Adipocyte (in vitro differentiated cells): Measurements from ENCODE around the gene ASPDH.

Experiments
- DNase-seq: peaks from one replicate; pipeline ENCODE4 v3.0.0-alpha.2; 2015; ENCODE audit warnings: low read depth
- H3K27me3 ChIP-seq: replicated peaks from 2 replicates; pipeline ENCODE4 v1.7.0; 2013; ENCODE audit warnings: mild to moderate bottlenecking, low read length, moderate library complexity; ENCODE audit not compliant: control insufficient read depth, insufficient read depth
- H3K36me3 ChIP-seq: 2 replicates; pipeline ENCODE4 v1.7.0; 2013; ENCODE audit warnings: low read length, mild to moderate bottlenecking, moderate library complexity; ENCODE audit not compliant: control insufficient read depth, insufficient read depth, severe bottlenecking
- H3K4me1 ChIP-seq: 2 replicates; pipeline ENCODE4 v1.7.0; 2013; ENCODE audit warnings: mild to moderate bottlenecking, low read length, moderate library complexity; ENCODE audit not compliant: control insufficient read depth, insufficient read depth
- H3K4me3 ChIP-seq: 2 replicates; pipeline ENCODE4 v1.7.0; 2013; ENCODE audit warnings: mild to moderate bottlenecking, low read length, moderate library complexity
- H3K9ac ChIP-seq: 2 replicates; pipeline ENCODE4 v1.7.0; 2013; ENCODE audit warnings: mild to moderate bottlenecking, low read length, moderate library complexity
- H3K9me3 ChIP-seq: 2 replicates; pipeline ENCODE4 v1.7.0; 2013; ENCODE audit warnings: mild to moderate bottlenecking, low read length, moderate library complexity; ENCODE audit not compliant: control insufficient read depth

ASPDH gene

DNA sequence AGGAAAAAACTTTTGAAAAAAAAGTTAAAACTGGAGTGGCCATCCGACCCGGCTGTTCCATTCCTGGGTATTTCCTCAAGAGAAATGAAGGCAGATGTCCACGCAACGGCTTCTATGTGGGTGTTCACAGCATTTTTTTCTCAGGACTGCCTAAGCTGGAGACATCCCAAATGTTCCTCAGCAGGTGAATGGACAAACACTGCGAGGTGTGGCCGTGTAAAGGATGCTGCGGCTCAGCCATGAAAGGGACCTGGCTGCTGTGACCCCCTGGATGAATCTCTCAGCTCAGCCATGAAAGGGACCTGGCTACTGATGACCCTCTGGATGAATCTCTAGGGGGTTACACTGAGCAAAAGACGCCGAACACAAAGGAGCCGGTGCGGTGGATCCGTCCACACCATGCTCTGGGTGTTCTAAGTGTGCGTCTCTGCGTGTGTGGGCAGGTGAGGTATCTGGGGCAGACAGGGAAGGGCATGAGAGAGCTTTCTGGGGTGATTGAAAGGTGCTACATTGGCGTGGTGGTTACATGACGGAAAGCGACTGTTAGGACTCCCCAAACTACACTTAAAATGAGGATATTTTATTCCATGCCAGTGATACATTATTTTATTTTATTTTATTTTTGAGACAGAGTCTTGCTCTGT lies 7.2 kb upstream of the ASPDH start:
- H3K4me3 ChIP-seq = no peak overlapping the region
- no peak for DNase-seq
- H3K36me3 ChIP-seq = no peaks in the 10 kb centered on the region
- no peak overlapping the region for H3K9ac ChIP-seq
- H3K27me3 ChIP-seq = peaks cover 5% of the 10 kb centered on the region
- H3K9me3 ChIP-seq = no peaks in the 10 kb centered on the region
- H3K4me1 ChIP-seq = no peaks in the 10 kb centered on the region

- no peaks in the 10 kb centered on the region for H3K9me3 ChIP-seq
- no peak for DNase-seq
- H3K9ac ChIP-seq = no peak overlapping the region
- peaks cover 2% of the 10 kb centered on the region for H3K27me3 ChIP-seq
- H3K4me3 ChIP-seq = no peak overlapping the region
- no peaks in the 10 kb centered on the region for H3K4me1 ChIP-seq
- H3K36me3 ChIP-seq = no peaks in the 10 kb centered on the region
Measured at GRCh38 chr19:50519006-50519575, 5.4 kb upstream of the ASPDH start.

DNA sequence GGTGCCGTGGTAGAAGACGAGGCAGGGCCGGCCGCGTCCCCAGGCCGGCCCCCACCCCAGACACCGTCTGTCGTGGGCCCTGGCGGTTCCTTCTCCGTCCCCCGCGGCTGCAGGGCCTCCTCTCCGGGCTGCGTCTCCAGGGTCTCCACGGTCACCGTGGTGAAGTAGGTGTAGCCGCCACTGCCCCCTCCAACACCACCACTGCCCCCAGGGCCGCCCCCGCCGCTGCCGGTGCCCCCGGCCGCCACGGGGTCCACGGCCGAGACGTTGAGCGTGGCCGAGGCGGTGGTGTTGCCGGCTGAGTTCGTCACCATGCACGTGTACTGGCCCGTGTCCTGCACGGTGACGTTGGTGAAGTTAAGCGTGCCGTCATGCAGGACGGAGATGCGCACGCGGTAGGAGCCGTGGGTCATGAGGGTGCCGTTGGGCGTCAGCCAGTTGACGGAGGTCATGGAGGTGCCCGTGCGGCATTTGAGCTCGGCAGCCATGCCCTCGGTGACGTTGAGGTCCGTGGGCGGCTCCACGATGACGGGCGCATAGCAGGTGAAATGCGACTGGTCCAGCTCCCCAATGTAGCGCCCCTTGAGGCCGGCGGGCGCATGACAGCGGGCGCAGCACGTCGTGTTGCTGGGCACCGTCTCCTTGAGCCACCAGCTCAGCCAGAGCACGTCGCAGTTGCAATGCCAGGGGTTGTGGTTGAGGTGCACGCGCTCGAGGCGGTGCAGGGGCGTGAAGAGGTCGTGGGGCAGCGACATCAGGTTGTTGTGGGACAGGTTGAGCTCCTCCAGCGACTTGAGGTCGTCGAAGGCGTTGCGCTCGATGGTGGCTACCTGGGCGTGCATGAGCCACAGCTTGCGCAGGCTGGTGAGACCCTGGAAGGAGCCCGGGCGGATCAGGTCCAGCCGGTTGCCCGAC lies 4.6 kb upstream of the ASPDH start:
- H3K9me3 ChIP-seq = no peaks in the 10 kb centered on the region

GRCh38 chr19:50517704-50518075 lies 4.0 kb upstream of the ASPDH start:
- Histone ChIP-seq H3K9ac (no peak overlapping the region), H3K4me1 (no peaks in the 10 kb centered on the region), H3K4me3 (no peak overlapping the region), H3K9me3 (no peaks in the 10 kb centered on the region), H3K36me3 (no peaks in the 10 kb centered on the region), H3K27me3 (peaks cover 2% of the 10 kb centered on the region)
- DNase-seq = no peak

More for the DNA sequence above, 4.6 kb upstream of the ASPDH start:
- H3K4me1 ChIP-seq = no peaks in the 10 kb centered on the region
- no peaks in the 10 kb centered on the region for H3K36me3 ChIP-seq
- H3K9ac ChIP-seq = no peak overlapping the region
- H3K4me3 ChIP-seq = no peak overlapping the region
- DNase-seq = no peak
- peaks cover 2% of the 10 kb centered on the region for H3K27me3 ChIP-seq

- no peaks in the 10 kb centered on the region for H3K9me3 ChIP-seq
- no peak overlapping the region for H3K4me3 ChIP-seq
Measured at GRCh38 chr19:50516964-50517703, 3.4 kb upstream of the ASPDH start.

DNA sequence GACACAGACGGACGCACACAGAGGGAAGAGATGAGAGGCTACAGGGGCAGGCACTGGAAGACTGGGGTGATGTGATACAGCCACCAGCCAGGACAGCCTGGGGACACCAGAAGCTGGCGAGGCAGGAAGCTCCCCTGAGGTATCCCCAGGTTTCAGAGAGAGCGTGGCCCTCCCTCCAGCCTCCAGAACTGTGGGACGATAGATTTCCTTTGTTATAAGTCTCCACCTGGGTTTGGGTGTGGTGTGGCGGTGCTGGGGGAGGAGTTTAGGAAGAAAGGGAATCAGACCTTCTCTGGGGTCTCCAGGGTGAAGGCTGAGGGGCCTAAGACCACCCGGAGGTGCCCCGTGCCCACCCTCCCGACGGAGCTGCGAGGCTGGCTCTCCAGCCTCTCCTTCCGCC lies 2.7 kb upstream of the ASPDH start:
- Histone ChIP-seq H3K9ac (no peak overlapping the region), H3K9me3 (no peaks in the 10 kb centered on the region), H3K4me1 (no peaks in the 10 kb centered on the region), H3K36me3 (no peaks in the 10 kb centered on the region), H3K27me3 (peaks cover 2% of the 10 kb centered on the region), H3K4me3 (no peak overlapping the region)
- DNase-seq = no peak

More at GRCh38 chr19:50516964-50517703, 3.4 kb upstream of the ASPDH start:
- H3K4me1 ChIP-seq = no peaks in the 10 kb centered on the region
- H3K9ac ChIP-seq = no peak overlapping the region
- no peaks in the 10 kb centered on the region for H3K36me3 ChIP-seq
- H3K27me3 ChIP-seq = peaks cover 2% of the 10 kb centered on the region
- DNase-seq = no peak

DNA sequence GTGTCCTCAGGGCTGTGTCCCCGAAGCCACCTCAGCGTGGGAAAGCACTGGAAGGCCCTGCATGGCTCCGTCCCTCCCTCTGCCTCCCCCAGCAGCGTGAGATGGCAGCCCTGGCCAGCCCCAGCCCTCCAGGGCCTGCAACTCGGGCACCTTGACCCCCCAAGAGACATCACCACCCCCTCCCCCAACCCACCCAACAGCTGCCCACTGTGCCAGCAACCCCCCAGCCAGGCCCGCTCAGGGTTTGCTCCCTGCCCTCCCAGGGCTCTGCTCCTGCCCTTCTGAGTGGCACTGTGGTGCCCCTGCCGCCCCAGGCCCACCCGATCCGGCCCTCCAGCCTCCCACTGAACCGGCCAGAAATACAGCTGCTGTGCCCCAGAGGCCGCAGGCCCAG lies 1.5 kb upstream of the ASPDH start:
- H3K4me3 ChIP-seq = no peak overlapping the region
- H3K9me3 ChIP-seq = no peaks in the 10 kb centered on the region
- no peaks in the 10 kb centered on the region for H3K36me3 ChIP-seq
- H3K9ac ChIP-seq = no peak overlapping the region
- H3K4me1 ChIP-seq = peaks cover 4% of the 10 kb centered on the region
- DNase-seq = no peak
- H3K27me3 ChIP-seq = no peaks in the 10 kb centered on the region

- no peaks in the 10 kb centered on the region for H3K27me3 ChIP-seq
- H3K36me3 ChIP-seq = no peaks in the 10 kb centered on the region
- H3K9ac ChIP-seq = no peak overlapping the region
- no peak overlapping the region for H3K4me3 ChIP-seq
- DNase-seq = no peak
- H3K9me3 ChIP-seq = no peaks in the 10 kb centered on the region
- peaks cover 8% of the 10 kb centered on the region for H3K4me1 ChIP-seq
Measured at GRCh38 chr19:50514346-50515167, 844 bp upstream of the ASPDH start.

GRCh38 chr19:50512999-50513745 lies 541 bp downstream of the ASPDH start:
- Histone ChIP-seq H3K27me3 (no peaks in the 10 kb centered on the region), H3K36me3 (no peaks in the 10 kb centered on the region), H3K4me1 (peaks cover 8% of the 10 kb centered on the region), H3K9me3 (no peaks in the 10 kb centered on the region), H3K9ac (no peak overlapping the region), H3K4me3 (no peak overlapping the region)
- DNase-seq = no peak
